ENCODE measurements around the gene EFS.

The EFS gene

DNA sequence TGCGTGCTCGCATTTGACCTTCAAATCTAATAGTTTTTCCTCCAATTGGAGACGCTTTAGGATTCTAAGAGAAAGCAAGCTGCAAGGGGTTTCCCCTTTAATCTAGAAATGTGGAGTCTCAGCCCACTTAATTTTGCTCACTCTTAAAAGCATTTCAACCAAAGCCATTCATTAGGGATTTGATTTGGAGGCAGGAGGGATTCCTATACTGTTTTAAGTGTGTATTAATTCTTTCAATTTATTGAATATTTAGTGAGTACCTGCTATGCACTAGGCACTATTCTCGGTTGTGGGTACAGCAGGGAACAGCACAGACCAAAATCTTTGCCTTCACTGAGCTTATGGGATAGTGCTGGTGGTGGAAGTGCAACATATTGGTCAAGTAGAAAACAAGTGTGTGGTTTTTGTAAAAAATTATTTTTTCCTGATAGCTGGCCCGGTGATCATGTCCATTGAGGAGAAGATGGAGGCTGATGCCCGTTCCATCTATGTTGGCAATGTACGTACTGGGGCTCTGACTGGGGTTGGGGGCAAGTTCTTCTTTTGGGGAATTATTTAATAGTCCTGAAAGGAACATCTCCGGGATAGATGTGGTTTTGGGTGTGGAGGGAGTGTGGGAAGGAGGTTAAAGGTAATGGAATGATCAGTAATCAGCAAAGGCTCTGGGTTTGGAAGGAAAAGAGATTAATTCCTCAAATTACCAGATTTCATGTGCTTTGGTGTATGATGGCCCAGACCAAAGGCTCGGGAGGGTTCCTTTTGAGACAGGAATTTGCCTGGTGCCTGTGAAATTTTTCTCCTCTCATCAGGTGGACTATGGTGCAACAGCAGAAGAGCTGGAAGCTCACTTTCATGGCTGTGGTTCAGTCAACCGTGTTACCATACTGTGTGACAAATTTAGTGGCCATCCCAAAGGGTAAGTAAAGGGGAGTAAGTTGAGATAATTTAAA lies 42.1 kb downstream of the EFS start:
- Mint-ChIP-seq H3K27me3 (no peaks in the 10 kb centered on the region), H3K4me1 (ENCODE audit: low read depth) (peaks cover 26% of the 10 kb centered on the region), H3K4me3 (peak overlapping the region; percentile 96), H3K9me3 (ENCODE audit: low read depth) (no peaks in the 10 kb centered on the region), H3K36me3 (peaks cover 16% of the 10 kb centered on the region), H3K27ac (peak overlapping the region; percentile 93)

DNA sequence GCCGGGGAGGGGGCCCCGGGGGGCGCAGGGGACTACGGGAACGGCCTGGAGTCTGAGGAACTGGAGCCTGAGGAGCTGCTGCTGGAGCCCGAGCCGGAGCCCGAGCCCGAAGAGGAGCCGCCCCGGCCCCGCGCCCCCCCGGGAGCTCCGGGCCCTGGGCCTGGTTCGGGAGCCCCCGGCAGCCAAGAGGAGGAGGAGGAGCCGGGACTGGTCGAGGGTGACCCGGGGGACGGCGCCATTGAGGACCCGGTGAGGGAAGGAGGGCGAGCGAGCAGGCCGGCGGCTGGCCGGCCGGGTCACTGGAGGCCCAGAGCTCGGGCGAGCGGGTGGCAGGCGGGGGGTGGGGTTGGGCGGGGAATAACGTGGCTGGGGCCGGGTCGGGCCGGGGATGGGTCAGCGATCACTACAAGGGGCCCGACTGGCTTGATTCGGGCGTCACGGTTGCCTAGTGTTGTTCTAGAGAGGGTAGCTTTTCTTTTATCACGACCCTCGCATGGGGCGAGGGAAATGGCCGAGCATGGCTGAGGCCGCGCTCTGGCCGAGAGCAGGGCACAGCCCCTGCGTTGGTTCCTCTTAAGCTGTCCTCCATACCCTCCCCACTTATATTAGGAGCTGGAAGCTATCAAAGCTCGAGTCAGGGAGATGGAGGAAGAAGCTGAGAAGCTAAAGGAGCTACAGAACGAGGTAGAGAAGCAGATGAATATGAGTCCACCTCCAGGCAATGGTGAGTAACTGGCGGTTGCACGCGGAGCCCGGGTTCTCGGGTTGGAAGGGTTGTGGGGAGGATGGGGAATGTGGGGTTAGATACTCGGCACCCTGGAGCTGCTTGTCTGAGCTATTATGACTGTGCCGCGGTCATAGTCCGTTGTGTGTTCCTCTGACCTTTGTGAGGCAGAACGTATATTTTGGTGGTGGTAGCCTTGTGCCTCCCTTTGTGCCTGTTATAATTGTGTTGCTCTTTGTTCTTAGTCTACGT lies 43.1 kb downstream of the EFS start:
- Mint-ChIP-seq H3K4me1 (ENCODE audit: low read depth) (peaks cover 26% of the 10 kb centered on the region), H3K4me3 (peak overlapping the region; percentile 96), H3K36me3 (peaks cover 16% of the 10 kb centered on the region)

DNA sequence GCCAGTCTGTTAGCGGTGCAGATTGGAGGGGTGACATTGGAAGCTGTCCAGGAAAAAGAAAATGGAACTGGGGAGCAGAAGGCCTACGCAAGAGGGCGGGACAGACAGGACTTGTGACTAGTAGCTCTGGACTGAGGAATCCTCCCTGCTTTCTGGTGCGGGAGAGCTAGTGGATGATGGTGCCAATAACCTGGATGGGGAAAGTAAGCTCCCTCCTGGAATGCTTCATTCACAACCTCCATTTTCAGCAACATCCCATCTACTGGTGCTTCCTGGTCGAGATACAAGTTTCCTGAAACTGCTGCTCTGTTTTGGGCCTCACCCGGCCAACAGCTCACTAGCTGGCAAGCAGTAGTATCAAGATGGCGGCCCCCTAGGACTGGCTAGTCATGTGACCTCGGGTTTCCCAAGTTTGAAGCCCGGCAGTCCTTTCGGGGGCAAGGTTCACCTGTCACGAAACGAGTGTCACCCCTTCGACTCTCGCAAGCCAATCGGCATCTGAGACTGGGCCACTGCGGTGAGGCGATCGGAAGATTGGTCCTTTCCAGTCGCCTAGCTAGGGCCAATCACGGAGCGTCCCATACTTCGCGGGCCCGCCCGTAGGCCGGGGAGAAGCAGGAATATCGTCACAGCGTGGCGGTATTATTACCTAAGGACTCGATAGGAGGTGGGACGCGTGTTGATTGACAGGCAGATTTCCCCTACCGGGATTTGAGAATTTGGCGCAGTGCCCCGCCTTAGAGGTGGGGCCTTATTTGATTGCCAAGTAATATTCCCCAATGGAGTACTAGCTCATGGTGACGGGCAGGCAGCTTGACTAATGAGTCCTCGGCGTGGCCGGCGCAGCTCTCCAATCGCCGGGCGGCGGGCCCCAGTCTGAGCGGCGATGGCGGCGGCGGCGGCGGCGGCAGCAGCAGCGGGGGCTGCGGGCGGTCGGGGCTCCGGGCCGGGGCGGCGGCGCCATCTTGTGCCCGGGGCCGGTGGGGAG lies 44.1 kb downstream of the EFS start, which contains the start of gene PABPN1:
Gene PABPN1, plus strand, starts transcription at position 874 of the 988 bp plus-strand sequence. Its CDS starts 13 bp downstream, at position 887.
- peaks cover 16% of the 10 kb centered on the region for H3K36me3 Mint-ChIP-seq
- H3K4me3 Mint-ChIP-seq, result peak within 1 kb of the TSS; percentile 96
- H3K27me3 Mint-ChIP-seq, result no peaks in the 10 kb centered on the region
- H3K9me3 Mint-ChIP-seq (ENCODE audit: low read depth), result no peaks in the 10 kb centered on the region
- peaks cover 26% of the 10 kb centered on the region for H3K4me1 Mint-ChIP-seq (ENCODE audit: low read depth)
- H3K27ac Mint-ChIP-seq, result peak within 1 kb of the TSS; percentile 97

More for the DNA sequence above, 43.1 kb downstream of the EFS start:
- peak overlapping the region; percentile 93 for H3K27ac Mint-ChIP-seq
- no peaks in the 10 kb centered on the region for H3K9me3 Mint-ChIP-seq (ENCODE audit: low read depth)
- no peaks in the 10 kb centered on the region for H3K27me3 Mint-ChIP-seq

DNA sequence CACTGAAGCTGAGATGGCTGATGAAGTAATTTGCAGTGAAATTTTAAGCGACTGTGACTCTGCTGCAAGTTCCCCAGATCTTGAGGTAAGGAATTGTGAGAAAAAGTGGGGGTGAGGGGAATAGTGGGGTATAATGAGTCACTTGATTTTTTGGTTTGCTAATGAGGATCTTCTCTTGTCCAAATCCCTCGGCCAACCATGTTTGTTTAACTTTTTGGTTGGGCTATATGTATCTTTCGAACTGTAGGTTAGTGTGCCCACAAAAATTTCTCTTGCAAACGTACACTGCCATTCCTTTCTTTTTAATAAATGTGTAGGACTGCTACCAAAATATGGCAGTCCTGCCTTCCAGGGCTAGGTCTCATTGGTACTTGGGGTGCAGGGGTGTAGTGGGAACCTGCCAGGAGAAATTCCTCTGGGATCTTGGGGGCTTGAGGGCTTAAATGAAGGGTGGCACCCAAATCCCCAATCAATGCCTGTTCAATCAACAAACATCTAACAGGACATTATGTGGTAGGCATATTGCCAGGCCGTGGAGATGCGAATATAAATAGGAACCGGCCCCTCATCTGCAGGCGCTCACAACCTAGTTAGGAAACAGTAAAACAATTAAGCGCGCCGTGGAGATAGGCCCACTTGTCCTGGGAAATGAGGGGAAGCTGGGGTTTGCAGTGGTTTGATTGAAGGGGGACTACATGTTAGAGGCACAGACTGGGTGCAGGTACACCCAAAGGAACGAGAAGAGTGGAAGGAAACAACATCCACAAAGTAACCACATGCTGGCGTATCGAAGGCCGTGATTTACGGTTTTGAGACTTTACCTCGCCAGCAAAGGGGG lies 45.0 kb downstream of the EFS start:
- Mint-ChIP-seq H3K36me3 (peaks cover 16% of the 10 kb centered on the region), H3K4me3 (peak overlapping the region; percentile 89), H3K4me1 (ENCODE audit: low read depth) (peaks cover 26% of the 10 kb centered on the region), H3K9me3 (ENCODE audit: low read depth) (no peaks in the 10 kb centered on the region), H3K27ac (peak overlapping the region; percentile 97), H3K27me3 (no peaks in the 10 kb centered on the region)

DNA sequence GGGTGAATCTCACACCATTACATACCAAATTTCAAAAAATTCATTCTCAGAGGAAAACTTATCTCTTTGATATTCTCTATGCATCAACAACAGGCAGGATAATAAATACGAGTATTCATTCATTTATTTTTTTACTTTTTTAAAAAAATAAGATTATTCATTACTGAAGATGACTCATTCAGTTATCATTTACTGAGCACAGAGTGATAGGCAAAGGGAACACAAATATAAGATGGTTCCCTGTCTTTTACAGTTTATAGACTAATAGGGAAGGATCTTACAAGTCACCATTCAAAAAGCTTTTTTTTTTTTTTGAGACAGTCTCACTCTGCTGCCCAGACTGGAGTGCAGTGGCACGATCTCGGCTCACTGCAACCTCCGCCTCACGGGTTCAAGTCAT lies 48.7 kb downstream of the EFS start:
- H3K9me3 Mint-ChIP-seq (ENCODE audit: low read depth), result no peaks in the 10 kb centered on the region
- H3K4me3 Mint-ChIP-seq, result no peak overlapping the region
- H3K27me3 Mint-ChIP-seq, result no peaks in the 10 kb centered on the region
- H3K36me3 Mint-ChIP-seq, result peaks cover 2% of the 10 kb centered on the region
- peaks cover 10% of the 10 kb centered on the region for H3K4me1 Mint-ChIP-seq (ENCODE audit: low read depth)
- H3K27ac Mint-ChIP-seq, result no peak overlapping the region

DNA sequence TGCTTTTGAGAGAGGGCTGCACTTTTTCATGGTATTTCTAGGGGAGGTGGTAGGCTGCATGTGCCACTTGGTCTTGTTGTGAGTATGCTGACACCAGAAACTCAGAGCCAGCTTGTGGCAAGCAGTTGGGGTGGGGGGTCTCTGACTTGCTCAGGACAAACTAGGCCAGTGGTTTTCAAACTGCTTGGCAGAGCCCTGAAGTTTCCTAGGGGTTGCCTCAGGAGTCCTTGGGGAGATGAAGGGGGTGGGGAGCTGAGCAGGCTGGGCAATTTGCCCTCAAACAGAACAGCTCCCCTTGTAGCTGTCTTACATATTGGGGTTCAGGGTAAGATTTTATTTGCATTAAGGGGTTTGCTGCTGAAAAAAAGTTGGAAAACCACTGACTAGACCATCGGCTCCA lies 54.4 kb downstream of the EFS start:
- Mint-ChIP-seq H3K4me3 (no peak overlapping the region), H3K4me1 (ENCODE audit: low read depth) (no peaks in the 10 kb centered on the region), H3K36me3 (no peaks in the 10 kb centered on the region), H3K27me3 (peaks cover 13% of the 10 kb centered on the region), H3K9me3 (ENCODE audit: low read depth) (no peaks in the 10 kb centered on the region), H3K27ac (no peak overlapping the region)

DNA sequence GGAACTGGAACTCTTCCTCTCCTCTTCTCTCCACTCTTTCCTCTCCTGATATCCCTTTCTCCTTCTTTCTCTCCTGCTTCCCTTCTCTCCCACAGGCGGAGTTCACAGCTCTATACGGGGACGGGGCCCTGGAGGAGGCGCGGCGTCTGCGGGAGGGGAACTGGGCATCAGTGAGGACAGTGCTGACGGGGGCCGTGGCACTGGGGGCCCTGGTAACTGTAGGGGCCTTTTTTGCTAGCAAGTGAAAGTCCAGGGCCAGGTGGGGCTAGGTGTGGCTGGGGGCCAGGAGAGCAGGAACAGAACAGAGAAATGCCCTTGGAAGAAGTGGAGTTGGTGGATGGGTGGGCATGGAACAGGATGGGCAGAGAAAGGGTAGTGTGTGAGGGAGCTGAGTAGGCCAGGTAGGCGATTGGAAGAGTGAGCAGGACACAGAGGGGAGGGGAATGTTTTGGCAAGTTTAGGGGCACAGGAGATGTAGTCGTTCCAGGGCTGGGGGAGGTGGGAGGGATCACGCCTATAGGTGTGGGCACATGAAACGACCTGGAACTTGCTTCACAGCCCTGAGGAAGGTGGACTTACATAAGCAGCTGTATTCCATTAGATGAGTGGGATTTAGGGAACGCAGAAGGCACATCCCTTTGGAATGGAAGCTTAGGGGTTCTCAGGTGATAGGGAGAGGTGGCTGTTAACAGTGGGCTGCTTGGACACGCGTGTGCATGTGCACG lies 56.1 kb downstream of the EFS start:
- Mint-ChIP-seq H3K9me3 (ENCODE audit: low read depth) (no peaks in the 10 kb centered on the region), H3K27me3 (peaks cover 13% of the 10 kb centered on the region), H3K4me1 (ENCODE audit: low read depth) (no peaks in the 10 kb centered on the region), H3K36me3 (no peaks in the 10 kb centered on the region), H3K4me3 (no peak overlapping the region), H3K27ac (no peak overlapping the region)

DNA sequence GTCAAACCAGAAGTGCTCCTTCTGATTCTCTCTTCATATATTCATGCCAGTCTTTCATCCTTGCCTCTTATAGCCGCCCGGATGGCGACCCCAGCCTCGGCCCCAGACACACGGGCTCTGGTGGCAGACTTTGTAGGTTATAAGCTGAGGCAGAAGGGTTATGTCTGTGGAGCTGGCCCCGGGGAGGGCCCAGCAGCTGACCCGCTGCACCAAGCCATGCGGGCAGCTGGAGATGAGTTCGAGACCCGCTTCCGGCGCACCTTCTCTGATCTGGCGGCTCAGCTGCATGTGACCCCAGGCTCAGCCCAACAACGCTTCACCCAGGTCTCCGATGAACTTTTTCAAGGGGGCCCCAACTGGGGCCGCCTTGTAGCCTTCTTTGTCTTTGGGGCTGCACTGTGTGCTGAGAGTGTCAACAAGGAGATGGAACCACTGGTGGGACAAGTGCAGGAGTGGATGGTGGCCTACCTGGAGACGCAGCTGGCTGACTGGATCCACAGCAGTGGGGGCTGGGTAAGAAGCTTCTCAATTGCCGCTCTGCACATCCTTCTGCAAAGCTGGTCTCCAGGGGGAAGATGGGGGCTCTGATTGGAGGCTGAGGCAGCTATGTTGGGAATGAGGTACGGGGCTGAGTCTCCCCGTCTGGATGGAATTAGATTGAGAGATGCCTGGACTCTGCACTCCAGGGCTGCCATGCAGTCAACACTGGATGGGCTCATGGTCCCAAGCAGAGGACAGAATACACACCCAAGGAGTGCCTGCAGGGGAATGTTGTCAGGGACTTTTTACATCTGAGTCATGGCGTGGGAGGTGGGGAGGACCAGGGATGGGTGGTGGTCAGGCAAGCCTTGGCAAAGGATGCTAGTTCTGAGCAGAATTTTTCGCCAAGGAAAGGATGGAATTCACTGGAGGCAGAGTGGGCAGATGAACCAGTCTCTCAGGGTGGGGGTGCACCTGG lies 57.0 kb downstream of the EFS start:
- peaks cover 2% of the 10 kb centered on the region for H3K4me1 Mint-ChIP-seq (ENCODE audit: low read depth)
- peaks cover 13% of the 10 kb centered on the region for H3K27me3 Mint-ChIP-seq
- no peak overlapping the region for H3K27ac Mint-ChIP-seq
- no peaks in the 10 kb centered on the region for H3K36me3 Mint-ChIP-seq
- no peaks in the 10 kb centered on the region for H3K9me3 Mint-ChIP-seq (ENCODE audit: low read depth)
- no peak overlapping the region for H3K4me3 Mint-ChIP-seq

DNA sequence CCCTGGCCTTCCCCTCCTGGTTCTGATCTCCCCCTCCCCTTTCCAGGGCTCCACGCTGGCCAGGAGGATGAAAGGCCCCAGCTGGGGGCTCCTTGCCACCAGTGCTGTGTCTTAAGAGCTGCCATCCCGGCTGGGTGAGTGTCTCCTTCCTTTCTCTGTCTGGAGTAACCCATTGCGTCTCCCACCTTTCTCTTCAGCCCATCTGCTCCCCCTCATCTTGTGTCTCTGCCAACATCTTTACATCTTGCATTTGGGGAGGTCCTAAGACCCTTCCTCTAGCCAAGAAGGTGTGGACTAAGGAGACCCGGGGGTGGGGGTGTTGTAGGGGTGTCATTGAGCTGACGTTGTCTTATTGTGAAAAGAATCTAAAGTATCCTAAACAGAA lies 57.8 kb downstream of the EFS start:
- Mint-ChIP-seq H3K4me1 (ENCODE audit: low read depth) (peaks cover 6% of the 10 kb centered on the region), H3K36me3 (no peaks in the 10 kb centered on the region), H3K9me3 (ENCODE audit: low read depth) (no peaks in the 10 kb centered on the region), H3K27me3 (peaks cover 13% of the 10 kb centered on the region), H3K27ac (no peak overlapping the region), H3K4me3 (no peak overlapping the region)

DNA sequence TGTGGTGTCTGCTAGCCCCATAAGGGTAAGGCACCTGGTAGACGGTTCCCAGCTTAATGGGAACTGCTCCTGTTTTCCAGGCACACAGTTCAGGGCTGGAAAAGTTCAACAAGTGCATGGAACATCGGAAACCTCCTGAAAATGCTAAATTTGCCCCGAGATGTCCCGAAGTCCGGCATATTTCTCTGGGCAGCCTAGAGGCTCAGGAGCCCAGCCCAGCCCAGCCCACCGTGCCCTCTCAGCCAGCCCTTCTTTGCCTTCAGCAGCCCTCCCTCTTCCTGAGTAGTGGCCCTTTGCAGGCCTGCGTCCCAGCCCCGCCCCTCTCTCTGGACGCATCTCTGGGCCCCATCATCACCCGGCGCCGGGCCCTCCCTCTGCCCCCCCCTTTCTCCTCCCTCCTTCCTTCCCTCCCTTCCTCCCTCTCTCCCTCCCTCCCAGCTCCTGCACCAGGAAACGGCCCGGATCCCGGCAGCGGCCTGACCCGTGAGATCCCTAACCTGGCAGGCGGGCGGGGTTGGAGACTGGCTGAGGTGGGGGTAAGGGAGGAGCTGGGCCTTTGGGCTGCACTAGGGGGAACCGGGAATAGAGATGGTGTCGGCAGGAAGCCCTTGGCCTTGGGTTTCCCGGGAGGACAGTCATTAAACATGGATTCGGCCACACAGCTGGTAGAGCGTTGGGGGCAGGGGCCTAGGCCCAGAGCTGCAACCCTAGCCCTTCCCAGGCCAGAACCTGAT lies 58.4 kb downstream of the EFS start, which contains the start of gene BCL2L2:
Gene BCL2L2, plus strand, starts transcription at position 422 of the 734 bp plus-strand sequence. CDS start 935 bp downstream, outside the sequence.
- Mint-ChIP-seq H3K4me1 (ENCODE audit: low read depth) (peaks cover 6% of the 10 kb centered on the region), H3K27ac (no peak within 1 kb of the TSS), H3K36me3 (no peaks in the 10 kb centered on the region), H3K9me3 (ENCODE audit: low read depth) (no peaks in the 10 kb centered on the region), H3K27me3 (peaks cover 13% of the 10 kb centered on the region), H3K4me3 (no peak within 1 kb of the TSS)
